GM21528 (cell line): ENCODE data around the gene SERTAD2.

Experiments used
- ATAC-seq: cut with Tn5 transposase; IDR thresholded peaks from one replicate; pipeline ENCODE4 v1.9.1; 2021; ENCODE audit warnings: mild to moderate bottlenecking, moderate library complexity; ENCODE audit not compliant: unreplicated experiment, low FRiP score

Gene SERTAD2

GRCh38 chr2:64650296-64650695 lies 3.4 kb downstream of the SERTAD2 start:
- no peak for ATAC-seq

DNA sequence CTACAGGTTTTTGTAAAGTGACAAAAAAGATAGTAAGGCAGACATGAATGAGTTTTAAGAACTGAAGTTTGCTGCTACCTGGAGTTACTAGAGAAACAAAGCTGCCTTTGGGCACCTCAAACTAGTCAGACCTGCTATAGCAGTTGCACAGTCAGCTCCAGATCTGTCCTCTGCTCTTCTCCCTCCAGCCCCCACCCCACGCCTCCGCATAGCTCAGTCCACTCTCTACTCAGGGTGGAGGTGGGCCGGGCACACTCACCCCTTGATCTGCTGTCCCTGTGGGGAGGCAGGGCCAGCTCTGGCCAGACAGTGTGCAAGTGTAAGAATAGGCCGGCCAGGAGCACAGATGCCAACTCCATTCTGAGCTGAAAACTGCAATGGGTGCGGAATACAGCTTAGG lies 4.1 kb downstream of the SERTAD2 start:
- ATAC-seq = no peak

DNA sequence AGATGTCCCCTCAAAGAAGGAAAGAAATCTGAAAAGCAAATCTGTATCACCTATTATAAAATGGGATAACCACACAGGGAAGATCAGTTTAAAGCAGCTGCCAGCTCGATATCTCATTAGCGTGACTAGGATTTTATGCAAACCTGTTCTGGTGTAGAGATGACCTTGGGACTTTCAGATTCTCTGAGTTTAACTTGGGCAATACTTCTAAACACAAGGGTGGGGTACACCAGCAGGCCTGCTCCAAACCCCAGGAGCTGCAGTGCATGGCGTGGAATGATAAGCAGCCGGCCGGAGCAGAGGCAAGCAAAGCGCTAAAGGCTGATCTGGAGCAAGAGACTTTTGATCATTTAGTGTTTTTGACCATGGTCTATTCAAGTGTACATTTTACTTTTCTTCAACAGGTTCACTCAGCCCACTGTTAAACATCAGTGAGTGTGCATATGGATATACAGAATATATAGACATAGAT lies 4.7 kb downstream of the SERTAD2 start:
- no peak for ATAC-seq

GRCh38 chr2:64646007-64646880 lies 7.5 kb downstream of the SERTAD2 start:
- no peak for ATAC-seq

GRCh38 chr2:64644458-64645382 lies 9.0 kb downstream of the SERTAD2 start:
- peak; percentile 53 for ATAC-seq

DNA sequence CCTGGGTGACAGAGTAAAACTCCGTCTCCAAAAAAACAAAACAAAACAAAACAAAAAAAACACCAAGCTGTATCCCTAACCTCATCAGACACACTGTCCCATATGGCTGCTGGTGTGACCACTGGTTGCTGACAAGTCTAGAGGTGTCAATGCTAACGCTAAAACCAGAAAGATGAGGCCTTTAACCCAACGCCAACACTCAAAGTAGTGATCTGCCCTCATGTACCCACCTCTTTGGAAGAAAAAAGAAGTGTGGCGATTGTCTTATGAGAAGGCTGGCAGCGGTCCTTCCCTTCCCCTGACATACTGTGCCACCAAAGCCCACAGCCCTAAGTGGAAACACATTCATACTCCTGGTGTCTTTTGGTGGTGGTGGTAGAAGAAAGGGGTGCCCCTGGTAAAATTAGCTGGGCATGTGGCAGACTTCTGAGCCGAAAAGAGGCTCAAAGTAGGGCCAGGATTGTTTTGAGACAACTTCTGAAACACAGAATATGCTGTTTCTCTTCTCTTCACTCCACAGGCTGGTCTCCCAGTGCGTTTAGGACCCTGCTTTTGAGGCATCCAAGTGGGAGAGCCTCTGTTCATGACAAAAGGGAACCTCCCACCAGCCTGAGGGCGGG lies 9.8 kb downstream of the SERTAD2 start:
- peak; percentile 3 for ATAC-seq

DNA sequence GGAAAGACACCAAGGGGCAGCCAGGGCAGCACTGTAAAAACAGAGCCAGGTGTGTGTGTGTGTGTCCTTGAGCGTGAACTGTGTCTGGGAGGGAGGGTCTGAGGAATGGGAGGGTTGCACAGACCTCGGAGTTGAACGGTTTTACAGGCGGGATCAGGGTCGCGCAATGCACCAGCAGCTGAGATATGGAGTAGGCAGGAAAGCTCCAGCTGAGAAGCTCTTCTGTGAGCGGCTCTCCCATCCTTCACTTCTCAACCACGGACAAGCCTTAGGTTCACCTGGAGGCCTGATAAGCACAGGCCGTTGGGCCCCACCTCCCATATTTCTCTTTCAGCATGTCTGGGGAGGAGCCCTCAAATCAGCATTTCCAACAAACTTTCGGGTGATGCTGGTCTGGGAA lies 12.1 kb downstream of the SERTAD2 start:
- no peak for ATAC-seq

- ATAC-seq = no peak
Measured at GRCh38 chr2:64640153-64641044, 13.3 kb downstream of the SERTAD2 start.

- no peak for ATAC-seq
Measured at GRCh38 chr2:64639691-64640090, 14.0 kb downstream of the SERTAD2 start.

- ATAC-seq = no peak
Measured at GRCh38 chr2:64638502-64639120, 15.1 kb downstream of the SERTAD2 start.

GRCh38 chr2:64637931-64638330 lies 15.8 kb downstream of the SERTAD2 start:
- ATAC-seq = no peak

GRCh38 chr2:64637000-64637635 lies 16.6 kb downstream of the SERTAD2 start:
- peak; percentile 50 for ATAC-seq

DNA sequence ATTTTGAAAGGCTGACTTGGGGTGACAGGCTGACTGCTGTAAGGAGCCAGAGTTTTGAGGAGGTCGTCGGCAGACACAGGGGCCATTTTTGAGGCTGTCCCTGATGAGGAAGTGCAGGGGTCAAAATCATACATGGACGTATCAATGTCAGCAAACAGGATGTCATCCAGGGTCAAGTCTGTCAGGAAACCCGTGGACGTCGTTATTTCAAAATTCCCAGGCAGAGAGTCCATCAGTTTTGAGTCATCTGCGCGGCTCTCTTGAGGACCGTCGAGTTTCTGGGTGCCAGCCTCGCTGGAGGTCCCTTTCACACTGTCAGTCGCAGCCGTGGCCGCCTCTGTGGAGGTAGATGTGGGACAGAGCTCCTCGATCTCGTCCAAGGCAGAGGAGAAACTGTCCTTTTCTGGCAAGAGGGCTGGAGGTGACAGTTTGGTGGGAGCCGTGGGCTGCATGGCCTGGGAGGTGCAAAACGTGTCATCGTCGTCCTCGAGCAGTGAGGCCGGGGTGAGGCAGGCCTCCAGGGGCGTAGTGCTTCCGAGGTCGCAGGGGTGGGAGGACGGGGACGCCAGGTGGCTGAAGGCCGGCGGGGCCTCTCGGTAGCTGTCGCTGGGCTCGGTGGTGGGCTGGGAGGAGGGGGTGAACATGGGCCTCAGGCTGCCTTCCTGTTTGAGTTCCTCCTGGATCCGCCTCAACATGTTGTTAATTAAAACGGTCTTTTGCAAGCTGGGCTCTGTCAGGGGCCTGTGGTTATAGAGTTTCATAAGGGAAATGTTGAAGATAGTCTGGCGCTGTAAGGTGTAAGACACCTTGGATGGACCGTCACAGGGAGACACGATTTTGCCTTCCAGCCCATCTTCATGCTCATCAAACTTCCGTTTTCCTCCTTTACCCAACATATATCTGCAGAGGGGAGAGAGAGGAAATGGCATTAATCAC lies 17.5 kb downstream of the SERTAD2 start:
- ATAC-seq = peak; percentile 75

DNA sequence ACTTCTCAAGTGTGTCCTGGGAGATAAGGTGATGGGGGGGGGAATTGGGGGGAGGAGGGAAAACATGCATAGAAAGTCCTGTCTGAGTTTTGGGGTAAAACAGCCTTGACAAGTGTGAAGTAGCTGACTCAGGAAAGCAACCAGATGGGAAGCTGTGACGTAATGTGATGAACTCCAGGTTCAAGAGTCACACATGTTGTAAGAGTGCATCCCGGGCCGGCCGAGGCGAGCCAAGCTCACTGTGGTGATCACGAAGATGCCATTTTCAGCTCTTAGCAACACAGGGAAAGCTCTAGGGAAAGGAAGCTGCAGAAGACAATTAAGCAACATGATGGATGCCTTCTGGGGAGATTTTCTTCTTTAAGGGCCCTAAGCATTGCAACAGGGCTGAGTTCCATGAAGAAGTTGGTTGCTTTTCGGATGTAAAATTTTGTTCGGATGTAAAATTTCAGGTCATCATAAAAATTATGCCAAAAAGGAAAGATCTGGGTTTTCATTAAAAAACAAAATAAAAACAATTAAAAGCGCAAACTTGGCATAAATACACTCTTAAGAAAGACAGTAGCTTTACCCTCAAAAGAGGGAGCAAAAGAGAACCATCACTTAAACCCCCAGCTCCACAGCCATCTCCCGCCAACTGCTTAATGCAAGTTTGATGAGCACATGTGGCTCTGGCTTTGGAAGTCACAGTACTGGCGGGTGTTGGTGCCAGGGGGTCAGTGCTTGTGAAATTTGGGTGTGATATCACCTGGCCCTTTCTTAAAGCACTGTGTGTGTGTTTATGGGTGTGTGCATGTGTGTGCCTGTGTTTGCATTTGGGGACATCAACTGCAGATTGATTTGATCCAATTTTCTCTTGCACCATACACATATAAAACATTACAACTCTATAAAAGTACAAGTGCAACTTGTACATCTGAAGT lies 19.1 kb downstream of the SERTAD2 start:
- no peak for ATAC-seq

DNA sequence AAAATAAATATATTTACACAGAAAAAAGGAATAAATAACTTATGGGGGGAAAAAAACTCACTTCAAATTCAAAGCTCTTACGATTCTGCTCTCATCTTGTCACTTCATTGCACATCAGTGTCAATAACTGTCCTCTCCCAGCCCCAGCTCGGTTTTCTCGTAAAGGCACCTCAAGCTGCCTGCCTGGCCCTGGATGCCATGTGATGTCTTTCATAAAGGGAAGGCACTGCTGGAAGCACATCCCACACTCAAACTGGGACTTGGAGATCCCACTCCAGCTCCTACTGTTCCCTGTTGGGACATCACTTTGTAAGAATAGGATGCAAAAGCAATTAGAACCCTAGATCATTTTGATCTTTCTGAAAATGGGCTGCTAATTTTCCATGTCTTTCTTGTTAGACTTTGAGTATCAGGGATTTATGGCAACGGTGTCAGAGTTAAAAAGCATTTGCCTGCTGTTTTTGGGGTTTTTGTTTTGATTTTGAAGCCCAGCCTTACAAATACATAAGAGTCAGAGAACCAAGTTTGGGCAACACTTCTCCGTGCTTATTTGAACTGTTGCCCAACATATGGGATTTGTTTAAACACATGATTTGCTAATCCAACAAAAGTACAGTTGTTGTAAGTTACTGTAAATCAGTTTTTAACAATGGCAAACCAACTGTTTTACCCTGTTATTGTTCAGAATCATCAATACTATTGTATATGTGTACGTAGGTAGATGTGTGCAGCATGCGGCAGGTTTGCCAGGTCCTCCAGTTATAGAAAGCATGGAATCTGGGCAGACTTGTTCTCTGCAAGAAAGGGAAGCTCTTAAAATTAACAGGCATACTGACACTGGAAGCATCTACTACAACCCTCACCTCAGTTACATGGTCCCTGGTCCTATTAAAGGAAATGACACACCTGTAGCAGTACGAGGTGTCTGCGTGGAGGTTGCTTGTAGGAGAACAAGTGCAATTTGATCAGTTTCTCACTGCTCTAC lies 20.6 kb downstream of the SERTAD2 start:
- no peak for ATAC-seq

GRCh38 chr2:64631771-64632170 lies 21.9 kb downstream of the SERTAD2 start:
- ATAC-seq = no peak
